ENCODE measurements around the gene CD81.
"Not testable (repeated sequence)": the region's sequence is repeated elsewhere in the genome, so short reads cannot be mapped to it uniquely, and the experiment has no call there.

The CD81 gene

GRCh38 chr11:2355000-2355644 lies 22.0 kb upstream of the CD81 start:
- Histone ChIP-seq H3K9me3 (ENCODE audit: control insufficient read depth in 5 of 5, low read length in 5 of 5) (peaks cover 0 to 6% (median 0%) of the 10 kb centered on the region in 5 donors), H3K9ac (ENCODE audit: low read length in 5 of 5) (no peak overlapping the region), H3K36me3 (ENCODE audit: control insufficient read depth in 5 of 5, insufficient read depth in 5 of 5, low read length in 5 of 5) (no peaks in the 10 kb centered on the region), H3K27me3 (ENCODE audit: control insufficient read depth in 5 of 5, insufficient read depth in 4 of 5, low read length in 5 of 5) (no peaks in the 10 kb centered on the region), H3K4me3 (ENCODE audit: low read depth in 1 of 5, low read length in 5 of 5) (no peak overlapping the region), H3K27ac (ENCODE audit: low read depth, low read length) (no peak overlapping the region), H3K4me1 (ENCODE audit: control insufficient read depth in 5 of 5, insufficient read depth in 5 of 5, low read length in 5 of 5) (no peaks in the 10 kb centered on the region)

GRCh38 chr11:2357246-2357645 lies 19.9 kb upstream of the CD81 start:
- peaks cover 0 to under 1% (median 0%) of the 10 kb centered on the region in 5 donors for H3K4me1 ChIP-seq (ENCODE audit: control insufficient read depth in 5 of 5, insufficient read depth in 5 of 5, low read length in 5 of 5)
- H3K4me3 ChIP-seq (ENCODE audit: low read depth in 1 of 5, low read length in 5 of 5): no peak overlapping the region
- no peaks in the 10 kb centered on the region for H3K27me3 ChIP-seq (ENCODE audit: control insufficient read depth in 5 of 5, insufficient read depth in 4 of 5, low read length in 5 of 5)
- H3K27ac ChIP-seq (ENCODE audit: low read depth, low read length): no peak overlapping the region
- H3K36me3 ChIP-seq (ENCODE audit: control insufficient read depth in 5 of 5, insufficient read depth in 5 of 5, low read length in 5 of 5): no peaks in the 10 kb centered on the region
- H3K9ac ChIP-seq (ENCODE audit: low read length in 5 of 5): no peak overlapping the region
- H3K9me3 ChIP-seq (ENCODE audit: control insufficient read depth in 5 of 5, low read length in 5 of 5): no peaks in the 10 kb centered on the region

- not testable (repeated sequence) for H3K9me3 ChIP-seq (ENCODE audit: control insufficient read depth in 5 of 5, low read length in 5 of 5); H3K36me3 ChIP-seq (ENCODE audit: control insufficient read depth in 5 of 5, insufficient read depth in 5 of 5, low read length in 5 of 5); H3K4me3 ChIP-seq (ENCODE audit: low read depth in 1 of 5, low read length in 5 of 5); H3K9ac ChIP-seq (ENCODE audit: low read length in 5 of 5); H3K27ac ChIP-seq (ENCODE audit: low read depth, low read length); H3K27me3 ChIP-seq (ENCODE audit: control insufficient read depth in 5 of 5, insufficient read depth in 4 of 5, low read length in 5 of 5); H3K4me1 ChIP-seq (ENCODE audit: control insufficient read depth in 5 of 5, insufficient read depth in 5 of 5, low read length in 5 of 5)
Measured at GRCh38 chr11:2357651-2358050, 19.5 kb upstream of the CD81 start.

- H3K9me3 ChIP-seq (ENCODE audit: control insufficient read depth in 5 of 5, low read length in 5 of 5): no peaks in the 10 kb centered on the region
- H3K27ac ChIP-seq (ENCODE audit: low read depth, low read length): no peak overlapping the region
- H3K4me3 ChIP-seq (ENCODE audit: low read depth in 1 of 5, low read length in 5 of 5): no peak overlapping the region
- H3K4me1 ChIP-seq (ENCODE audit: control insufficient read depth in 5 of 5, insufficient read depth in 5 of 5, low read length in 5 of 5): peaks cover 4 to 17% (median 16%) of the 10 kb centered on the region in 5 donors
- no peaks in the 10 kb centered on the region for H3K36me3 ChIP-seq (ENCODE audit: control insufficient read depth in 5 of 5, insufficient read depth in 5 of 5, low read length in 5 of 5)
- no peaks in the 10 kb centered on the region for H3K27me3 ChIP-seq (ENCODE audit: control insufficient read depth in 5 of 5, insufficient read depth in 4 of 5, low read length in 5 of 5)
- no peak overlapping the region for H3K9ac ChIP-seq (ENCODE audit: low read length in 5 of 5)
Measured at GRCh38 chr11:2358754-2359442, 18.2 kb upstream of the CD81 start.

GRCh38 chr11:2359557-2359956 lies 17.6 kb upstream of the CD81 start:
- H3K27me3 ChIP-seq (ENCODE audit: control insufficient read depth in 5 of 5, insufficient read depth in 4 of 5, low read length in 5 of 5): no peaks in the 10 kb centered on the region
- H3K9me3 ChIP-seq (ENCODE audit: control insufficient read depth in 5 of 5, low read length in 5 of 5): no peaks in the 10 kb centered on the region
- no peak overlapping the region for H3K27ac ChIP-seq (ENCODE audit: low read depth, low read length)
- H3K4me1 ChIP-seq (ENCODE audit: control insufficient read depth in 5 of 5, insufficient read depth in 5 of 5, low read length in 5 of 5): peaks cover 4 to 21% (median 20%) of the 10 kb centered on the region in 5 donors
- H3K36me3 ChIP-seq (ENCODE audit: control insufficient read depth in 5 of 5, insufficient read depth in 5 of 5, low read length in 5 of 5): no peaks in the 10 kb centered on the region
- H3K4me3 ChIP-seq (ENCODE audit: low read depth in 1 of 5, low read length in 5 of 5): no peak overlapping the region
- H3K9ac ChIP-seq (ENCODE audit: low read length in 5 of 5): no peak overlapping the region

GRCh38 chr11:2360081-2360642 lies 16.9 kb upstream of the CD81 start:
- H3K4me1 ChIP-seq (ENCODE audit: control insufficient read depth in 5 of 5, insufficient read depth in 5 of 5, low read length in 5 of 5): peaks cover 4 to 23% (median 20%) of the 10 kb centered on the region in 5 donors
- no peak overlapping the region for H3K27ac ChIP-seq (ENCODE audit: low read depth, low read length)
- no peaks in the 10 kb centered on the region for H3K36me3 ChIP-seq (ENCODE audit: control insufficient read depth in 5 of 5, insufficient read depth in 5 of 5, low read length in 5 of 5)
- no peak overlapping the region for H3K9ac ChIP-seq (ENCODE audit: low read length in 5 of 5)
- H3K27me3 ChIP-seq (ENCODE audit: control insufficient read depth in 5 of 5, insufficient read depth in 4 of 5, low read length in 5 of 5): no peaks in the 10 kb centered on the region
- no peaks in the 10 kb centered on the region for H3K9me3 ChIP-seq (ENCODE audit: control insufficient read depth in 5 of 5, low read length in 5 of 5)
- no peak overlapping the region for H3K4me3 ChIP-seq (ENCODE audit: low read depth in 1 of 5, low read length in 5 of 5)

- no peak overlapping the region for H3K27ac ChIP-seq (ENCODE audit: low read depth, low read length)
Measured at GRCh38 chr11:2361565-2361964, 15.5 kb upstream of the CD81 start.

GRCh38 chr11:2362414-2362813 lies 14.7 kb upstream of the CD81 start:
- Histone ChIP-seq H3K27me3 (ENCODE audit: control insufficient read depth in 5 of 5, insufficient read depth in 4 of 5, low read length in 5 of 5) (no peaks in the 10 kb centered on the region), H3K4me3 (ENCODE audit: low read depth in 1 of 5, low read length in 5 of 5) (no peak overlapping the region), H3K9ac (ENCODE audit: low read length in 5 of 5) (no peak overlapping the region), H3K4me1 (ENCODE audit: control insufficient read depth in 5 of 5, insufficient read depth in 5 of 5, low read length in 5 of 5) (peaks cover 4 to 45% (median 38%) of the 10 kb centered on the region in 5 donors), H3K36me3 (ENCODE audit: control insufficient read depth in 5 of 5, insufficient read depth in 5 of 5, low read length in 5 of 5) (no peaks in the 10 kb centered on the region), H3K9me3 (ENCODE audit: control insufficient read depth in 5 of 5, low read length in 5 of 5) (no peaks in the 10 kb centered on the region), H3K27ac (ENCODE audit: low read depth, low read length) (no peak overlapping the region)

More at GRCh38 chr11:2361565-2361964, 15.5 kb upstream of the CD81 start:
- Histone ChIP-seq H3K36me3 (ENCODE audit: control insufficient read depth in 5 of 5, insufficient read depth in 5 of 5, low read length in 5 of 5) (no peaks in the 10 kb centered on the region), H3K9ac (ENCODE audit: low read length in 5 of 5) (no peak overlapping the region), H3K4me3 (ENCODE audit: low read depth in 1 of 5, low read length in 5 of 5) (no peak overlapping the region), H3K9me3 (ENCODE audit: control insufficient read depth in 5 of 5, low read length in 5 of 5) (no peaks in the 10 kb centered on the region), H3K27me3 (ENCODE audit: control insufficient read depth in 5 of 5, insufficient read depth in 4 of 5, low read length in 5 of 5) (no peaks in the 10 kb centered on the region), H3K4me1 (ENCODE audit: control insufficient read depth in 5 of 5, insufficient read depth in 5 of 5, low read length in 5 of 5) (peaks cover 4 to 37% (median 29%) of the 10 kb centered on the region in 5 donors)

GRCh38 chr11:2363130-2363529 lies 14.0 kb upstream of the CD81 start:
- peak overlapping the region in 1 of 5 donors; percentile 2 for H3K9ac ChIP-seq (ENCODE audit: low read length in 5 of 5)

More at GRCh38 chr11:2363130-2363529, 14.0 kb upstream of the CD81 start:
- Histone ChIP-seq H3K36me3 (ENCODE audit: control insufficient read depth in 5 of 5, insufficient read depth in 5 of 5, low read length in 5 of 5) (no peaks in the 10 kb centered on the region), H3K4me3 (ENCODE audit: low read depth in 1 of 5, low read length in 5 of 5) (no peak overlapping the region), H3K9me3 (ENCODE audit: control insufficient read depth in 5 of 5, low read length in 5 of 5) (no peaks in the 10 kb centered on the region), H3K27me3 (ENCODE audit: control insufficient read depth in 5 of 5, insufficient read depth in 4 of 5, low read length in 5 of 5) (no peaks in the 10 kb centered on the region), H3K4me1 (ENCODE audit: control insufficient read depth in 5 of 5, insufficient read depth in 5 of 5, low read length in 5 of 5) (peaks cover 4 to 52% (median 45%) of the 10 kb centered on the region in 5 donors), H3K27ac (ENCODE audit: low read depth, low read length) (no peak overlapping the region)

All from subcutaneous abdominal adipose tissue (tissue), 5 donors.